Tongue (tissue), 2 donors: ENCODE results near the gene NFU1. TPM values are rescaled to one million over a fixed set of nuclear protein-coding genes. Genes with fewer than 3 reads are reported as not detected.
"Not testable (repeated sequence)": the region's sequence is repeated elsewhere in the genome, so short reads cannot be mapped to it uniquely, and the experiment has no call there.

ENCODE experiments used
- DNase-seq: peaks from one replicate; pipeline ENCODE4 v3.0.0-alpha.2; 2015
- total RNA-seq: library from RNA; depleted of rRNA; stranded (reverse); fragments of >200 nt; gene quantifications from one replicate; pipeline ENCODE4 v1.2.3, GENCODE V29; 2014

NFU1 gene
- total RNA-seq, 1 donor from 2014 or later = 45.1 TPM

DNA sequence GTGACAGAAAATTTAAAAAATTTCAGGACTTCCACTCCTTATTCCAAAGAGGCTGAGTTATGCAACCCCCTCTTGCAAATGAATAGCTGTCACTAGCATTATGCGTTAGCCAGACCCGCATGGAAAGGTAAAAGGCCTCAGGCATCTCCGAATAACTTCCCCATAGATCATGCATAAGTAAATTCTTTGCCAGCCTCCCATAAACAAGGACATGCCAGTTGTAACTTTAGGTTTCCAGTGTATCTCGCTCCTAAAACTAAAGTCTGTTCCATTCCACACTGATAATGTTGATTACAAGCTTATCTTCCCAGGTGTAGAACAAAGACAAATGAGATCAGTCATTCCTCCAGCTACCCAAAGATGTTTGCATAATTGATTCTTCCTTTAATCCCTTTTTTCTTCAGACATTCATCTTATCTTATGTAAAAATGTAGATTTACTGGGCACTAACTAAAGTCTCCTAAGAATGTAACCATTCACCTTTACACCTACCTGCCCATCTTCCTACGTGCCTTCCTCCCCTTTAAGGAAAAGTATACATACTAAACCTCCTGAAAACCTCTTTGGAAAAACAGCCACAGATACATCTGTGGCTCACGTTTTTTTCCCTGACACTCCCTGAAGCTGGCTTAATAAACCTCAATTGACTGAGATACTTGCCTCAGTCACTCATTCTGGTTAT is 13.6 kb upstream of the NFU1 start:
- no peak for DNase-seq

DNA sequence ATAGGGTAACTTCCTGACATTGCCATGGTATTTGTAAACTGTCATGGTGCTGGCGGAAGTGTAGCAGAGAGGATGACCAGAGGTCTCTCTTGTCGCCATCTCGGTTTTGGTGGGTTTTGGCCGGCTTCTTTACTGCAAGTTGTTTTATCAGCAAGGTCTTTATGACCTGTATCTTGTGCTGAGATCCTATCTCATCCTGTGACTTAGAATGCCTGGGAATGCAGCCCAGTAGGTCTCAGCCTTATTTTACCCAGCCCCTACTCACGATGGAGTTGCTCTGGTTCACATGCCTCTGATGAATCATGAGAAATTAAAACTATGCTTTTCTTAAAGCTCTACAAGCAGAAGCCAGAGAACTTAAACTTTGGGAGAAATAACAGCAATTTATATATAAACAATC is 12.7 kb upstream of the NFU1 start:
- no peak for DNase-seq

DNA sequence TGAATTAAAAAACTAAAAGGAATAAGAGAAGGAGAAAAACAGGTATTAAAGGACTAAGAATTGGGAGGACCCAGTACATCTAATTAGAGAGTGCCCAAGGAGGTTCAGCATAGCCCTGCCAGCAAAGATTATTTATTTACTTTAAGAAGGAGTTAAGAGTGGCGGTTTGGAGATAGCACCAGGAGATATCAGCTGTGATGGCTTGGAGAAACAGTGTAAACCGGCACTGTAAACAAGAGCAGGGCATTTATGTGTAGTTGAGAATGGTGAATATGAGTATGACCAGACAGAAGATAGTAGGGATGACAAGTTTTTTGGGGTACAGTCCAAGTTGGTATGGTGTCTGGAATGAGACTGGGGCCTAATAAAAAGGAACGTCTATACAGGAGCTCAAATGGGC is 6.4 kb upstream of the NFU1 start:
- not testable (repeated sequence) for DNase-seq

GRCh38 chr2:69439499-69439898 is 2.3 kb upstream of the NFU1 start:
- not testable (repeated sequence) for DNase-seq

GRCh38 chr2:69438580-69438979 is 1.3 kb upstream of the NFU1 start:
- DNase-seq = no peak

DNA sequence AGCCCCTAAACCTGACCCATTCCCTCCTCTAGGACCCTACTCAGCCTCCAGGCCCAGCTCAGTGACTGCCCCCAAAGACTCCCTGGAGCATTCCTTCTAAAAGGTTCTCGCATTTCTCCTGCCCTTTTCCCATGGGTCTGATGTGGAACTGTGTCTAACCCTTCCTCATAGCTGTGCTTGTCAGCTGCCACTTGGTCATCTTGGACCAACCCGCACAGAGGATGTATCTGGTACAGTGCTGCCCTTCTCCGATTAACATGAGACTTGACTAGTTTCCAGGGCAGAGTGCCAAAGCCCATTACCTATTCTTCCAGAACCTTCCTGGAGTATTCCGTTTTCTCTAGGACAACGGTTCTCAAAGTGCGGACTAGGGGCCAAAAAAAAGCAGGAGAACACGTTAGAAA is 518 bp upstream of the NFU1 start:
- no peak for DNase-seq

DNA sequence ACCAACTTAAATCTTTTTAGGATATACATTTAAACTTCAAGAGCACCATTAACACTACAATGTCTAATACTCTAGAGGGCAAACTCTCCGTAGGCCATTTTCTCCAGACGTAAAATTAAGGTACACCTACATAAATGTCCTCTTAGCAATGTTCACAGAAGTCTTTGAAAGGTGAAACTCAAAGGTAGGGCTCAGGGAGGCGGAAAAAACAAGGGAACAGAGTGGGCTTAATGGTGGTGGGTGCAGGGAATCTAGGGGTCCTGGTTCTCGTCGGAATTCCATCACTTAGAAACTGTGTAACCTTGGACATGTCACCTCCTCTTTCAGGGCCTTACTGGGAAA is 668 bp downstream of the NFU1 start:
- no peak for DNase-seq

DNA sequence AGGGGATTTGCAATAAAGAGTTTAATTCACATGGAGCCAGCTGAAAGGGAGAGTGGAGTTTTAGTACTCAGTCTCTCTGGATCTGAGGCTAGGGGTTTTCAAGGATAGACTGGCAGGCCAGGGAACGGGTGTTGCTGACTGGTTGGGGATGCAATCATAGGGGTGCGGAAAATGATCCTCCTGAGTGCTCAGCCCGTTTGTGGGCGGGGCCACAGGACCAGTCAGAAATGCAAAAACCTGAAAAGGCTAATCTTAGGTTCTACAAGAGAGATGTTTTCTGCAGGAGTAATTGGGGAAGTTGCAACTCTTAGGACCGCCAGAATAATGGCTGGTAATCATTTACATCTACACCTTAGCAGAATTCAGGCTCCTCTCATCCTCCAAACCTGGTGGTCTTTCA is 2.5 kb downstream of the NFU1 start:
- DNase-seq = no peak

- no peak for DNase-seq
Observed at GRCh38 chr2:69429491-69430183, 7.6 kb downstream of the NFU1 start.

- DNase-seq = no peak
Observed at GRCh38 chr2:69428981-69429380, 8.3 kb downstream of the NFU1 start.

DNA sequence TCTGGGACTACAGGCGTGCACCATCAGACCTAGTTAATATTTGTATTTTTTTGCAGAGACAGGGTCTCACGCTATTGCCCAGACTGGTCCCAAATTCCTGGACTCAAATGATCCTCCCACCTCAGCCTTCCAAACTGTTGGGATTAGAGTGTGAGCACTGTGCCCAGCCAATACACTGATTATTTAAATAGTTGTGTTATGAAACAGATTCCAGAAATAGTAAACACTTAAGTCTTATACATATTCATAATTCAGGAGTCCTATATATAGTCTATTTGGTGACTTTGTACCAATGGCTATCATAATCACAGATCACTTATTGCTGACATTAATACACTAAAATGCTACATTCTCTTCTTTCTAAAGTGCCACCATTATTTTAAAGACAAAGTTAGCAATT is 12.8 kb downstream of the NFU1 start:
- DNase-seq = no peak

GRCh38 chr2:69422198-69422597 is 15.0 kb downstream of the NFU1 start:
- DNase-seq = no peak

DNA sequence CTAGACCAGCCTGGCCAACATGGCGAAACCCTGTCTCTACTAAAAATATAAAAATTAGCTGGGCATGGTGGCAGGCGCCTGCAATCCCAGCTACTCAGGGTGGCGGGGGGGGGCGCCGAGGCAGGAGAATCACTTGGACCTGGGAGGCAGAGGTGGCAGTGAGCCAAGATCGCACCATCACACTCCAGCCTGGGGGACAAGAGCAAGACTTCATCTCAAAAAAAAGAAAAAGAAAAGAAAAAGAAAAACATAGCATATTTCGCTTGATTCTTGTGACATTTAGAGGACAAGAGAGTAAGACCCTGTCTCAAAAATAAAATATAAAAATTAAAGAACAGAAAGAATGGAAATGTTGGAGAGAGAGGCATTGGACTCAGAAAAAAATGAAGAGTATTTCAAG is 18.1 kb downstream of the NFU1 start:
- not testable (repeated sequence) for DNase-seq

DNA sequence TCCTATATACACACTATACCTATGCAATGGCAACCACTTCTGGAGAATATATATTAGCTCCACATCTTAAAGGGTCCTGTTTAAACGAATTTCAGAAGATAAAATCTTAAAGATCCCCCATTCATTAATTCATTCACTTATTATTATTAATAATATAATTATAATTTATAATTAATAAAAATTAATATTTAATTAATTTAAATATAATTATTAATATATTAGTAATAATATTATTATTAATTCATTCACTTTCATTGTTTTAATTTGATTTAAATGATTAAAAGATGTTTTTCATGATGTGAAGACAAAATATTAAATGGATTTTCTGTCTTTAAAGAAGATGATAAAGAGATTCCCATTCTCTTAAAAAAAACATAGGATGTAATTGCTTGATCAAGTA is 21.1 kb downstream of the NFU1 start:
- DNase-seq = no peak

DNA sequence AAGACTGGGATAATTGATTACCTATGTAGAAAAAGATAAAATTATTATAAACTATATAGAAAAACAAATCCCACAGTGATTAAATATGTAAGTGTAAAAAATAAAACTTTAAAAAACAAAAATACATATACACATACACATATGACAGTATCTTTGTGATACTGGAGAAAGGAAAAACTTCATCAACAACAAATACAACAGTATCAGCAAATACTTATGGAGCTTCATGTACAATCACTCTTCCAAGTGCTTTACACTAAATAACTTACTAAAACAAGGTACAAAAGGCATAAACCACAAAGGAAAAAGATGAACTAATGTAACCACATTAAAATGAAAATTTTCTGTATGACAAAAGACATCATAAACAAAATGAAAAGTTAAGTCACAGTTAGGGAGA is 26.1 kb downstream of the NFU1 start:
- no peak for DNase-seq

GRCh38 chr2:69405306-69405705 is 31.9 kb downstream of the NFU1 start:
- DNase-seq = no peak

DNA sequence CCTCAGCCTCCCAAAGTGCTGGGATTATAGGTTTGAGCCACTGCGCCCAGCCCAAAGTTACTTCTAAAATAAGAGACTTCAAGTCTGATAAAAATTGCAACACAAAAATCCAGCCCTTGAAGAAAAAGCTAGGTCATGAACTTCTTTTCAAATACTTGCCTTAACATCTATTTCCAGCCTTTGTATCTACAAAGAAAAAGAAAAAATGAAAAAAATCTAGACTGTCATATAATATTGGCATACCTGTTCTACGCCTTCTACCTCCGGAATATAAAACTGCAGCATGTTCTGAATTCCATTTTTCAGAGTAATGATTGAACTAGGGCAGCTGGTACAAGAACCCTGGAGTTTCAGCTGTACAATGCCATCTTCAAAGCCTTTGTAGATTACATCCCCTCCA is 37.1 kb downstream of the NFU1 start:
- DNase-seq = no peak

- no peak for DNase-seq
Observed at GRCh38 chr2:69397234-69397633, 40.0 kb downstream of the NFU1 start.

DNA sequence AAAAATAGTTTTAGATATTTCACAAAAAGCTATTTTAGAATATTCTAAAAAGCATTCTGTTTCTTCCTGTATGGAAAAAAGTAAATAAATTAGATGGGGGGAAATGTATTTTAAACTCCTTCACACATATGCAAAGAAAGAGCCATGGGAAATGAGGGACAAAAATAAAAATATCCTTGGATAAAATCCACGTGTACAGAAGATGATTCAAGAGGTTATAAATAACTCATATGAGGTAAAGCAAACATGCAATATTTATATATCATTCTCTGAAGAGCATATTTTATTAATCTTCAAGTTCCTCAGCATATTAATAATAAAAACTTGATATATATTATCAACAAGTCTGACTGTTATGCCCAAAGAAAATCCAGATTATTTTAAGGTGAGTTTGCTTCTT is 41.4 kb downstream of the NFU1 start:
- no peak for DNase-seq

DNA sequence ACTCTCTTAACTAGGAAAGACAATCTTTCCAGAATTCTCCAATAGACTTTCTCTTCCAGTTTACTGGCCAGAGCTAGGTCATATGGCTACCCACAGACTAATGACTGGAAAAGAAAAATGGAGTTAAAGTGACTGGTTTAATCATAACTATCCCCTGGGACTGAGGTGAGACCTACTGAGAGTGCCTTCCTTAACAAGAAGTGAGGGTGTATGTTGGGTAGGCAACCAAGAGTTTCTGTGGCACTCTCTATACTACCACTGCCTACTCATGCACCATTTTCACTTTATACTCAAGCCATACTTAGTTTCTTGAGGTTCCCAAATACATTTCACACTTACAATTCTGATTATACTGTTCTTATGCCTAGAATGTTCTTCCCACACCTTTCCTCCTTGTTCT is 43.3 kb downstream of the NFU1 start:
- no peak for DNase-seq

DNA sequence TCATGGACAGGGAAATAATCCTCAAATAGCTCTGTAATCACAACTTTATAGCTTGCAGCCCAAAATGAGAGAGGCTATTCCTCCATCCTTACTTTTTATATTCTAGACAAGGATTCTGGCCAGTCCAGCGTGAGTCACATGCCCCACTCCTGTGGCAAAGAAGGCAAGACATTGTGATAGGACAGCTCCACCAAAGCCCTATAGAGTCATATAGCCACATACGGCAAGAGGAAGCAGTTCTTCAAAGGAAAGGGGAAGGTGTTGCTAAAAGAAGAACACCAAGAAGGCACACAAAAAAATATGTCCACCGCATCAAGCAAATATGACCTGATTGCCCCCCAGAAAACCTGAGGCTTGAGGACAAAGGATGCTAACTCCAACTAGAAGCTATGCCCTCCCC is 46.8 kb downstream of the NFU1 start:
- DNase-seq = no peak

- peak; percentile 15 for DNase-seq
Observed at GRCh38 chr2:69390001-69390400, 47.2 kb downstream of the NFU1 start.

GRCh38 chr2:69389271-69389670 is 48.0 kb downstream of the NFU1 start:
- DNase-seq = no peak

- DNase-seq = no peak
Observed at GRCh38 chr2:69387770-69388481, 49.3 kb downstream of the NFU1 start.
